Mucosa of descending colon (tissue), 3 donors: ENCODE measurements around the gene WDTC1. TPM values are rescaled to one million over a fixed set of nuclear protein-coding genes. Genes with fewer than 3 reads are reported as not detected.

Source experiments
- ATAC-seq: fragments of 200-7000 bp; cut with Tn5 transposase; one replicate; pipeline ENCODE4 v1.9.1; 2020; ENCODE audit warnings: mild to moderate bottlenecking, moderate library complexity
- DNase-seq, 3 donors: peaks; one replicate each; pipeline ENCODE4 v3.0.0-alpha.2; 2020
- H3K36me3 ChIP-seq: fragments of 200-600 bp; one replicate; pipeline ENCODE4 v1.8.0; 2021; ENCODE audit warnings: low read depth, mild to moderate bottlenecking
- H3K4me1 ChIP-seq: fragments of 200-600 bp; one replicate; pipeline ENCODE4 v1.8.0; 2021; ENCODE audit warnings: low read depth, mild to moderate bottlenecking
- H3K4me3 ChIP-seq: fragments of 200-600 bp; one replicate; pipeline ENCODE4 v1.8.0; 2021; ENCODE audit warnings: mild to moderate bottlenecking
- H3K9me3 ChIP-seq: fragments of 200-600 bp; one replicate; pipeline ENCODE4 v1.8.0; 2021; ENCODE audit warnings: mild to moderate bottlenecking
- intact Hi-C, 2 donors: fragments of 100-400 bp; cut with DNase I in 1 of 2; cut with micrococcal nuclease in 1 of 2; formaldehyde crosslinking; loops; one replicate each; pipeline versions ENCODE4 v1.11.0 to v1.11.1; 2022; cut with DNase I, micrococcal nuclease
- total RNA-seq, 3 donors: library from RNA; stranded (reverse); fragmentation: NEBNext Ultra II Directional in 2 of 3; extraction: Animal tissue kit (Norgen Biotek cat#: 25700) in 2 of 3; gene quantifications; one replicate each; pipeline versions ENCODE4 v1.2.1 to v1.2.4, GENCODE V29; 2021 to 2023
- TF ChIP-seq, protein P1 (sequence below): fragments of 200-600 bp; IDR thresholded peaks from one replicate; pipeline ENCODE4 v1.8.0; 2022; ENCODE audit warnings: antibody characterized with exemption, mild to moderate bottlenecking
- donor health status: DM: no; HTN: no; CAD: no; lungs with moderate emphysema.
- donor health status: DM: no; HTN: no; CAD: no.
- donor health status: DM: no; HTN: yes; CAD: no.

Gene WDTC1
- total RNA-seq, 3 donors from 2014 or later, result 35.2 to 56.4 (median 45.5) TPM

DNA sequence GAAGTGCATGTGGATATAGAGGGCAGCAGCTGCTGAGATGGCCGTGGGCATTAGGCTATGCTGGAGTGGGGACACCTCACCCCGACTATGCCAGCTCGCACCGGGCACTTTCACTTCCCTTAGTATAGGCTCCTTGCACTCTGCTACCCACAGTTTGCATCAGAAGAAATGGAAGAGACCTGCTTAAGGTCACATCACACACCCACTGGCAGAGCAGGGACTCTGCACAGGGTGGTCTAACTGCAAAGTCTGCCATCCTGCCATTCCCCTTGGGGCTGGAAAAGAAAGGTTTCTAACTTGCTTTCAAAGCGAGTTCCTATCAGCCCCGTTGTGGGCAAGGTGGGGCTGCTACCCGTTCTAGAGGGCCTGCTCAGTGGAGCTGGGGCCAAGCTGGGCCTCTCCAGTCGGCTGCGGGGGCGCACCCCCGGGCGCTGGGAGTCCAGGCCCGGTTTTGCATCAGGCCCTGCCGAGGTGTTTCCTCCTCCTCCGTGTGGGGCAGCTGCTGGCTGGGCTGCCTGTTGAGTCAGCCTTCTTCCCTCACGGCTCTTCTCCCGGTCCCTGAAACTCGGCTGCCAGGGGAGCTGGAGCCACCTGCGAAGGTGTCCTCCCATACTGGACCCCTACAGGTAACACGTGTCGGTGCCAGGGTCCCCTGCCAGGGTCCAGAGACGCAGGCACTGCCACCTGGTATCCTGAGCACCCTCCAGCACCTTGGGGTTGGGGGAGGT is 107.3 kb downstream of the WDTC1 start, which contains the start of gene SYTL1:
Gene SYTL1 (plus strand): TSS at position 498 of the 728 bp plus-strand sequence. CDS start 3,313 bp downstream, outside the sequence.
- TF ChIP-seq, protein P1, sequence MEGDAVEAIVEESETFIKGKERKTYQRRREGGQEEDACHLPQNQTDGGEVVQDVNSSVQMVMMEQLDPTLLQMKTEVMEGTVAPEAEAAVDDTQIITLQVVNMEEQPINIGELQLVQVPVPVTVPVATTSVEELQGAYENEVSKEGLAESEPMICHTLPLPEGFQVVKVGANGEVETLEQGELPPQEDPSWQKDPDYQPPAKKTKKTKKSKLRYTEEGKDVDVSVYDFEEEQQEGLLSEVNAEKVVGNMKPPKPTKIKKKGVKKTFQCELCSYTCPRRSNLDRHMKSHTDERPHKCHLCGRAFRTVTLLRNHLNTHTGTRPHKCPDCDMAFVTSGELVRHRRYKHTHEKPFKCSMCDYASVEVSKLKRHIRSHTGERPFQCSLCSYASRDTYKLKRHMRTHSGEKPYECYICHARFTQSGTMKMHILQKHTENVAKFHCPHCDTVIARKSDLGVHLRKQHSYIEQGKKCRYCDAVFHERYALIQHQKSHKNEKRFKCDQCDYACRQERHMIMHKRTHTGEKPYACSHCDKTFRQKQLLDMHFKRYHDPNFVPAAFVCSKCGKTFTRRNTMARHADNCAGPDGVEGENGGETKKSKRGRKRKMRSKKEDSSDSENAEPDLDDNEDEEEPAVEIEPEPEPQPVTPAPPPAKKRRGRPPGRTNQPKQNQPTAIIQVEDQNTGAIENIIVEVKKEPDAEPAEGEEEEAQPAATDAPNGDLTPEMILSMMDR, result no peak
- peak; percentile 87 for ATAC-seq
- Histone ChIP-seq H3K4me3 (peak within 1 kb of the TSS; percentile 9), H3K9me3 (no peaks in the 10 kb centered on the region), H3K4me1 (peaks cover 7% of the 10 kb centered on the region), H3K36me3 (no peaks in the 10 kb centered on the region)
- DNase-seq, result peak; percentile 69 to 85 (median 75)
- intact Hi-C loops, result no loop called here

DNA sequence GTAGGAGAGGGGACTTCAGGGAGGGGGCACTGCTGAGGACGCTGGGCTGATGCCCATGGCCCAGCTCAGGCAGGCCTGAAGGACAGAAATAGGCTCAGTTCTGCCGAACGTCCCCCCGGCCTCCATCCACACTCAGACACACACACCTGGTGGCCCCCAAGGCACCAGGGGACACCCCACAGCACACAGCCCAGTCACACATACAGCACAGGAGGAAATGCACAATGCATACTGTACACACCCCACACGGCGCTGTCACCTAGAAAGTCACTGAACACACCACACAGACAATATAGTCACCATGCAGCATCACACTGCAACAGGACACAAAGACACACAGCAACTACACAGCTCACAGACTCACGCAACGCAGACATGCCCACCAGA is 108.0 kb downstream of the WDTC1 start:
- Histone ChIP-seq H3K36me3 (no peaks in the 10 kb centered on the region), H3K4me3 (peak overlapping the region; percentile 9), H3K4me1 (peaks cover 7% of the 10 kb centered on the region), H3K9me3 (no peaks in the 10 kb centered on the region)
- intact Hi-C loops, result no loop called here
- DNase-seq (peak in 1 of 3 donors; percentile 59), ATAC-seq (peak; percentile 64)
- TF ChIP-seq, protein P1, result no peak

DNA sequence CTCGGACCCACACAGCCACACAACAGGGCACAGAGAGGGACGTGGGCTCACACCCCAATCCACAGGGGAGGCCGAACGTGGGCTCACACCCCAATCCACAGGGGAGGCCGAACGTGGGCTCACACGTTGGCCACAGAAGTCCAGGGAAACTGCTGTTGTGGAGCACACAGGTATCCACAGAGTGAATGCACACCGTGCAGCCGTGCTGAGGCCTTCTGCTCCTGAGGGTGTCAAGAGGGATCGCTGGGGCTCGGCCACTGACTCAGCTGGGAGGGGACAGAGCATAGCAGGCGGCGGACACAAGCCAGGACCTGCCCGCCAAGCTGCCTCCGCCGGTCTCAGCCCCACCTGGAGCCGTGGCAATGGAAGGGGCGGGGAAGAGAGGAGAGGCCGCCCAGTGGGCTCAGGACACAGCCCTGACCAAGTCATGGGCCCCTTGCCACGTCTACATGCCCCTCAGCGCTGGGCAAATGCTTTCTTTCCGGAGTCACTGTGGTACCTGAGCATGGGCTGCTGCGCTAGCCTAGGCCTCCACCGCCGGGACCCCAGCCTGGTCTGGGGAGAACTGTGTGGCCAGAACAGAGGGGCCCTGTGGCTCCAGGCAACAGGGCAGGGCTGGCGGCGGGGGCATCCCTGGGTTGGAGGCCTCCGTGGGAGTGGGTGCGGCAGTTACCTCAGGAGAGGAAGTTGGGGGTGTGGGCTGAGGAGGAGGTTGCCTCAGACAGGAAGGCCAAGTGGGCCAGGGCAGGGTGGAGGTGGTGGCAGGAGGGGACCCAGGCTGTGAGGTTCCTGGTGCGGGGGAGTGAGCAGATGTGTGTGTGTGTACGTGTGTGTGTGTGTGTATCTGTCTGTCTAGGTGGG is 108.6 kb downstream of the WDTC1 start:
- H3K4me3 ChIP-seq, result no peak overlapping the region
- H3K36me3 ChIP-seq, result no peaks in the 10 kb centered on the region
- H3K9me3 ChIP-seq, result no peaks in the 10 kb centered on the region
- H3K4me1 ChIP-seq, result peaks cover 7% of the 10 kb centered on the region
- TF ChIP-seq, protein P1, result no peak
- DNase-seq (peak; percentile 49 to 90 (median 63)), ATAC-seq (peak; percentile 72)
- intact Hi-C loops, result no loop called here

DNA sequence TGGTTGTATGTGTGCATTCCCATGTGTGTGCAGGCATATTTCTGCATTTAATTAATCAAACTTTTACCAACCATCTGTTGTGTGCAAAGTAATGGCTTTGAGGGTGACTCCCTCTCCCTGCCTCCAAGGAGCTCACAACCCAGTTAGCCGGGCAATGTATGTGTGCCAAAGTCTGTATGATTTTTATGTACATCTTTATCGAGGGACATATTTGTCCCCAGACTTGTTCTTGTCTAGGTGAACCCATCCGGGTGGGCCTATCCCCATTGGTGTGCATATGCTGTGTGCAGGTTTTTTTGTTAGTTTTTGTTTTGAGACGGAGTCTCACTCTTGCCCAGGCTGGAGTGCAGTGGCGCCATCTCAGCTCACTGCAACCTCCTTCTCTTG is 109.2 kb downstream of the WDTC1 start:
- H3K9me3 ChIP-seq, result no peaks in the 10 kb centered on the region
- H3K4me3 ChIP-seq, result no peak overlapping the region
- H3K4me1 ChIP-seq, result peaks cover 8% of the 10 kb centered on the region
- intact Hi-C loops, result no loop called here
- H3K36me3 ChIP-seq, result no peaks in the 10 kb centered on the region
- ATAC-seq, result no peak
- DNase-seq, result peak in 1 of 3 donors; percentile 4
- TF ChIP-seq, protein P1, result no peak

DNA sequence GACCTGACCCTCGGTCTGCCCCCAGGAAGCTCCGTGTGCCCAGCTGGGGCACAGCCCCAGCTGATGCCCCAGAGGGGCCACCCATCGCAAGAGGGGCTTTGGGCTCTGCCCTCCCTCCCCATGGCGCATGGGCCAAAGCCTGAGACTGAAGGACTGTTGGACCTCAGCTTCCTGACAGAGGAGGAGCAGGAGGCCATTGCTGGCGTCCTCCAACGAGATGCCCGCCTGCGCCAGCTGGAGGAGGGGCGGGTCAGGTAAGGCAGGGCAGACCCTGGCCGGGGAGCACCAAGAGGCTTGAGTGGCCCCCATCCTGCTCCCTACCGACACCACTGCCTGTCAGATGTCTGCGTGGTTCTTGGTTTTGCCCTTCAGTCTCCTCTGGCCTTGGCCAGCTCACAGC is 110.8 kb downstream of the WDTC1 start:
- Histone ChIP-seq H3K4me3 (no peak overlapping the region), H3K9me3 (no peaks in the 10 kb centered on the region), H3K4me1 (peaks cover 23% of the 10 kb centered on the region), H3K36me3 (no peaks in the 10 kb centered on the region)
- no peak for DNase-seq
- TF ChIP-seq, protein P1, result no peak
- ATAC-seq, result no peak
- intact Hi-C loops, result no loop called here
